Vagina (tissue), 2 donors: ENCODE data around the gene RNF167. TPM values are rescaled to one million over a fixed set of nuclear protein-coding genes. Genes with fewer than 3 reads are reported as not detected.

ENCODE experiments used
- DNase-seq, 2 donors: peaks; one replicate each; pipeline ENCODE4 v3.0.0-alpha.2; 2017; ENCODE audit errors: extremely low spot score in 2 of 2
- H3K27ac ChIP-seq: fragments of 200-600 bp; sonication (generic); one replicate; pipeline ENCODE4 v1.5.1; 2019
- H3K27me3 ChIP-seq: fragments of 200-600 bp; sonication (generic); one replicate; pipeline ENCODE4 v1.5.1; 2019
- H3K36me3 ChIP-seq, 2 donors: fragments of 200-600 bp; sonication (generic); one replicate each; pipeline ENCODE4 v1.5.1; 2017 to 2019
- H3K4me1 ChIP-seq: fragments of 200-600 bp; sonication (generic); one replicate; pipeline ENCODE4 v1.5.1; 2019
- H3K4me3 ChIP-seq, 2 donors: fragments of 200-600 bp; sonication (generic); 1 replicate in 1 of 2; 2 replicates in 1 of 2; pipeline ENCODE4 v1.5.1; 2016 to 2019
- H3K9me3 ChIP-seq: fragments of 200-600 bp; sonication (generic); one replicate; pipeline ENCODE4 v1.5.1; 2019
- CTCF ChIP-seq, 3 experiments: fragments of 450-650 bp in 2 of 3; fragments of 200-600 bp in 1 of 3; sonication (generic) in 1 of 3; IDR thresholded peaks; one replicate each; pipeline ENCODE4 v1.5.1; 2017 to 2019; ENCODE audit warnings: antibody characterized with exemption in 3 of 3, mild to moderate bottlenecking in 2 of 3, moderate library complexity in 2 of 3
- POLR2A ChIP-seq, 2 donors: fragments of 450-650 bp; IDR thresholded peaks; one replicate each; pipeline ENCODE4 v1.6.1; 2017; ENCODE audit warnings: antibody characterized with exemption in 2 of 2, mild to moderate bottlenecking in 2 of 2, moderate library complexity in 2 of 2
- POLR2AphosphoS5 ChIP-seq, 2 donors: sonication (generic); formaldehyde crosslinking; IDR thresholded peaks; one replicate each; pipeline ENCODE4 v1.9.0; 2017; ENCODE audit warnings: antibody characterized with exemption in 2 of 2, mild to moderate bottlenecking in 2 of 2, low read depth in 1 of 2; ENCODE audit not compliant: insufficient read depth in 1 of 2
- intact Hi-C: fragments of 100-400 bp; cut with DNase I; formaldehyde crosslinking; loops from one replicate; pipeline ENCODE4 v1.15.1; 2023
- total RNA-seq: library from RNA; depleted of rRNA; stranded (reverse); fragments of >200 nt; gene quantifications from one replicate; pipeline ENCODE4 v1.2.3, GENCODE V29; 2016

RNF167 gene
- total RNA-seq, 1 donor from 2014 or later: 54.3 TPM

GRCh38 chr17:4931963-4932362 is 8.1 kb upstream of the RNF167 start, which contains the start of gene GP1BA:
GP1BA (plus strand) TSS chr17:4932277; CDS start chr17:4932605, 328 bp downstream.
- DNase-seq: no peak
- TF ChIP-seq POLR2AphosphoS5 (IDR thresholded peaks at IDR 0.05; ENCODE audit: insufficient read depth in 1 of 2, low read depth in 1 of 2): no peak
- TF ChIP-seq POLR2A (IDR thresholded peaks at IDR 0.05): no peak
- no peak for TF ChIP-seq CTCF (IDR thresholded peaks at IDR 0.05)
- Histone ChIP-seq H3K9me3 (no peaks in the 10 kb centered on the region), H3K4me3 (no peak within 1 kb of the TSS), H3K4me1 (peaks cover 10% of the 10 kb centered on the region), H3K27me3 (no peaks in the 10 kb centered on the region), H3K27ac (no peak within 1 kb of the TSS), H3K36me3 (peaks cover 0 to 6% of the 10 kb centered on the region in 2 donors)
- intact Hi-C loops: no loop called here

GRCh38 chr17:4932756-4933155 is 7.3 kb upstream of the RNF167 start:
- Histone ChIP-seq H3K9me3 (no peaks in the 10 kb centered on the region), H3K4me1 (peaks cover 10% of the 10 kb centered on the region), H3K27me3 (no peaks in the 10 kb centered on the region), H3K4me3 (no peak overlapping the region), H3K36me3 (peaks cover 0 to 14% of the 10 kb centered on the region in 2 donors), H3K27ac (no peak overlapping the region)
- DNase-seq: no peak
- intact Hi-C loops: no loop called here
- TF ChIP-seq POLR2AphosphoS5 (IDR thresholded peaks at IDR 0.05; ENCODE audit: insufficient read depth in 1 of 2, low read depth in 1 of 2) (no peak), POLR2A (IDR thresholded peaks at IDR 0.05) (no peak), CTCF (IDR thresholded peaks at IDR 0.05) (no peak)

GRCh38 chr17:4933646-4934045 is 6.4 kb upstream of the RNF167 start:
- H3K4me3 ChIP-seq: no peak overlapping the region
- H3K9me3 ChIP-seq: no peaks in the 10 kb centered on the region
- peaks cover 0 to 20% of the 10 kb centered on the region in 2 donors for H3K36me3 ChIP-seq
- no peaks in the 10 kb centered on the region for H3K27me3 ChIP-seq
- H3K27ac ChIP-seq: no peak overlapping the region
- intact Hi-C loops: no loop called here
- DNase-seq: no peak
- peaks cover 19% of the 10 kb centered on the region for H3K4me1 ChIP-seq
- TF ChIP-seq POLR2A (IDR thresholded peaks at IDR 0.05) (no peak), POLR2AphosphoS5 (IDR thresholded peaks at IDR 0.05; ENCODE audit: insufficient read depth in 1 of 2, low read depth in 1 of 2) (no peak), CTCF (IDR thresholded peaks at IDR 0.05) (no peak)

- H3K9me3 ChIP-seq: no peaks in the 10 kb centered on the region
- no peaks in the 10 kb centered on the region for H3K27me3 ChIP-seq
- H3K4me3 ChIP-seq: no peak overlapping the region
- intact Hi-C loops: no loop called here
- H3K27ac ChIP-seq: no peak overlapping the region
- TF ChIP-seq CTCF (IDR thresholded peaks at IDR 0.05) (no peak), POLR2AphosphoS5 (IDR thresholded peaks at IDR 0.05; ENCODE audit: insufficient read depth in 1 of 2, low read depth in 1 of 2) (no peak), POLR2A (IDR thresholded peaks at IDR 0.05) (no peak)
- DNase-seq: no peak
- H3K4me1 ChIP-seq: peaks cover 27% of the 10 kb centered on the region
- peaks cover 0 to 20% of the 10 kb centered on the region in 2 donors for H3K36me3 ChIP-seq
Observed at GRCh38 chr17:4934173-4934979, 5.7 kb upstream of the RNF167 start.

GRCh38 chr17:4935650-4936049 is 4.4 kb upstream of the RNF167 start:
- Histone ChIP-seq H3K4me1 (peaks cover 28% of the 10 kb centered on the region), H3K27ac (no peak overlapping the region), H3K27me3 (no peaks in the 10 kb centered on the region), H3K36me3 (peaks cover 0 to 20% of the 10 kb centered on the region in 2 donors), H3K9me3 (no peaks in the 10 kb centered on the region), H3K4me3 (no peak overlapping the region)
- no peak for TF ChIP-seq CTCF (IDR thresholded peaks at IDR 0.05)
- TF ChIP-seq POLR2AphosphoS5 (IDR thresholded peaks at IDR 0.05; ENCODE audit: insufficient read depth in 1 of 2, low read depth in 1 of 2): no peak
- TF ChIP-seq POLR2A (IDR thresholded peaks at IDR 0.05): no peak
- intact Hi-C loops: no loop called here
- no peak for DNase-seq
